SJCRH30 (cell line): Measurements from ENCODE around the gene JPH4. TPM values are rescaled to one million over a fixed set of nuclear protein-coding genes. Genes with fewer than 3 reads are reported as not detected.

Source experiments
- DNase-seq, 2 experiments: peaks; one replicate each; pipeline ENCODE4 v3.0.0-alpha.2; 2015 to 2020
- H3K27ac ChIP-seq: fragments of 250-450 bp; sonication (Bioruptor Pico); 2 replicates; pipeline ENCODE4 v1.5.1; 2020; ENCODE audit warnings: mild to moderate bottlenecking, moderate library complexity
- H3K27me3 ChIP-seq: fragments of 250-450 bp; sonication (Bioruptor Pico); 2 replicates; pipeline ENCODE4 v1.5.1; 2020; ENCODE audit warnings: mild to moderate bottlenecking, moderate library complexity
- H3K36me3 ChIP-seq: fragments of 250-450 bp; sonication (Bioruptor Pico); 2 replicates; pipeline ENCODE4 v1.5.1; 2020; ENCODE audit warnings: mild to moderate bottlenecking, moderate library complexity
- H3K4me1 ChIP-seq: fragments of 250-450 bp; sonication (Bioruptor Pico); 2 replicates; pipeline ENCODE4 v1.5.1; 2020; ENCODE audit warnings: mild to moderate bottlenecking, moderate library complexity
- H3K4me3 ChIP-seq: fragments of 250-450 bp; sonication (Bioruptor Pico); 2 replicates; pipeline ENCODE4 v1.5.1; 2020; ENCODE audit warnings: mild to moderate bottlenecking, moderate library complexity
- H3K9me3 ChIP-seq: fragments of 250-450 bp; sonication (Bioruptor Pico); replicated peaks from 2 replicates; pipeline ENCODE4 v1.5.1; 2020; ENCODE audit warnings: mild to moderate bottlenecking, moderate library complexity
- total RNA-seq: library from RNA; depleted of rRNA; stranded (reverse); fragments of >200 nt; shearing (Covaris generic); gene quantifications from 2 replicates; pipeline ENCODE4 v1.2.3, GENCODE V29; 2014; rRNA removed

The JPH4 gene
- total RNA-seq: 0.10 TPM in 2 replicates

GRCh38 chr14:23578560-23579310, at the start of gene JPH4:
Gene JPH4, minus strand, starts transcription at chr14:23578790. Its CDS starts 1,337 bp downstream, at chr14:23577453.
- Histone ChIP-seq H3K27me3 (no peaks in the 10 kb centered on the region; the same call in 1 of the 2 replicates), H3K4me3 (no peak within 1 kb of the TSS; the same call in 1 of the 2 replicates), H3K36me3 (no peaks in the 10 kb centered on the region), H3K27ac (no peak within 1 kb of the TSS), H3K4me1 (no peaks in the 10 kb centered on the region), H3K9me3 (no peaks in the 10 kb centered on the region)
- peak; percentile 70 to 76 for DNase-seq

GRCh38 chr14:23627961-23628360, 49.4 kb upstream of the JPH4 start:
- no peak for DNase-seq
- no peaks in the 10 kb centered on the region for H3K36me3 ChIP-seq
- no peak overlapping the region for H3K4me3 ChIP-seq
- H3K9me3 ChIP-seq: peaks cover 13% of the 10 kb centered on the region
- no peaks in the 10 kb centered on the region for H3K27me3 ChIP-seq
- no peaks in the 10 kb centered on the region for H3K4me1 ChIP-seq
- H3K27ac ChIP-seq: no peak overlapping the region

DNA sequence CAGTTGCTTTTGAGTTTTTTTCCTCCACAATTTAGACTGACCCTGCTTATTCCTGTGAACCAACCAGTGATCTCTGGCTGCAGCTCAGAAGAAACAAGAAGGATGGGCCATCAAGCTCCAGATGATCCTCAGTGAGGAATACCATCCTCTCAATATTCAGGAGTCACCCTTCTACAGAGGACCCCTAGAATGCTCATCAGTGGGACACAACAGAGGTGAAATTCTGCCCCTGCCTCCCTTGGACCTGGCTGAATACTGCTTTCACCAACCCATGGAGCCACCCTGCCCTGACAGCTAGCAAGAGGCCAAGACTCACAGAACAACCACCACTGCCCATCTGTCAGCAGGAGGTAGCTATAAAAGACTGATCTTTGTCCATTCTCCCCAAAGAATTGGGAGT, 48.4 kb upstream of the JPH4 start:
- H3K36me3 ChIP-seq: no peaks in the 10 kb centered on the region
- H3K4me1 ChIP-seq: no peaks in the 10 kb centered on the region
- H3K27me3 ChIP-seq: no peaks in the 10 kb centered on the region
- DNase-seq: no peak
- H3K9me3 ChIP-seq: peaks cover 13% of the 10 kb centered on the region
- H3K4me3 ChIP-seq: no peak overlapping the region
- no peak overlapping the region for H3K27ac ChIP-seq

DNA sequence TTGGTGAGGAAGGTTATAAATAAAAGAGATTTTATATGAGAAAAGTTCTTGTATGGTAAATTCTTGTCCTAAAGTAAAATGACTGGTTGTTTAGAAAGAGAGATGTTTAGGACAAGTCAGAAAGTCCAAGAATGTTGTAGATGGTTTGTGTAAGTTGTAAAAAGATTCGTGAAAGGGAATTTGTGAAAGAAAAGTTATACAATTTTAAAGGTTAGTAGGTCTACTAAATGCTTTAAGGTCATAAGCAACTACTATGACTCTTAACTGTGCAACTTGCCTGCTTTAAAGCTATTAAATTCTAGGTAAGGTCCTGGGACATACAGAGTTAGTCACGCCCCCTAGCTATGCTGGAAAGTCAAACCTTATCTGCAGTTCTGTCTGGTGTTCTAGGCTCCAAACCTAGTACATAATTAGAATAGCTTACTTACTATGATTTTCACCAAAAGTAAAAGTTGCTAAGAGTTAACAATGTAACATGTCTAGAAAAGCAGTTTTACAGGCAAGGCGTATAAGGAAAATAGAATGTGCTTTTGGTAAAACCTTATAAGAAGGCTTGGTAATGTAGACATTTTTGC, 46.3 kb upstream of the JPH4 start:
- Histone ChIP-seq H3K27ac (no peak overlapping the region), H3K27me3 (no peaks in the 10 kb centered on the region), H3K9me3 (peaks cover 13% of the 10 kb centered on the region), H3K4me1 (no peaks in the 10 kb centered on the region), H3K36me3 (no peaks in the 10 kb centered on the region), H3K4me3 (no peak overlapping the region)
- DNase-seq: no peak

DNA sequence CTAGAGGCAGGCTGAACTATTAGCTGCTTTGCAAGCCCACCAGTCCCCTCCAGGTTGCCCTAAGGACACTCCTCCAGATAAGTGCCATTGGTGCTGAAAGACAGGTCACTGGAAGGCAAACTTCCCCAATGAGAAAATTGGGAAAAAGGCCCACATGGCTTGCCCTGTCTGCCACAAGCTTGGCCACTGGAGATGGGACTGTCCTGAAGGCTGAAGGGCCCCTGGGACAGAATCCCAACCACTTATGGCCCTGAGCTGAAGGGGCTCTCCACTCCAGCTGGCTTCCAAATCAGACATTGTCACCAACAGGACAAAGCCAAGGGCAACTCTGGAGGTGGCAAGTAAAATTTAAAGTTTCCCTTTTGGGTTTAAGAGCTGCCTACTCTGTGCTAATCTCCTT, 45.4 kb upstream of the JPH4 start:
- Histone ChIP-seq H3K4me3 (no peak overlapping the region), H3K9me3 (peaks cover 13% of the 10 kb centered on the region), H3K27me3 (no peaks in the 10 kb centered on the region), H3K4me1 (no peaks in the 10 kb centered on the region), H3K36me3 (no peaks in the 10 kb centered on the region), H3K27ac (no peak overlapping the region)
- DNase-seq: no peak

DNA sequence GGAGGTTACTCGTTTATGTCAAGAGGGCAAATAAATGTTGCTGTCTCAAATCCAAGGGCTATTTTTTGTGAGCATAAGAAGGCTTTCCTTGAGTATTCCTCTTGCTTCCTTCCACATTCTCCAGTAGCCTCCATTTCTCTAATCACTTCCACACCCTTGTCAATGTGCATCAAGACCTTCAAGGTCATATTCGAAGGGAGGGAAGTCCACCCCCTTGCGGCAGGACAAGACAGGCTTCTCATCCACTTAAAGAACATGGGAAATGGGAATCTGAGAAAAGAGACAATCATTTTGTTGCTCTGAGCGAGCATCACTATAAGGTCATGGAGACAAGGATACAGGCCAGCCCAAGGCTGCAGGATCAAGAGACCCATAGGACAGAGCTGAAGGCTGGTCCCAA, 44.4 kb upstream of the JPH4 start:
- H3K4me1 ChIP-seq: no peaks in the 10 kb centered on the region
- no peaks in the 10 kb centered on the region for H3K36me3 ChIP-seq
- no peak for DNase-seq
- no peak overlapping the region for H3K4me3 ChIP-seq
- peaks cover 13% of the 10 kb centered on the region for H3K9me3 ChIP-seq
- H3K27me3 ChIP-seq: no peaks in the 10 kb centered on the region
- no peak overlapping the region for H3K27ac ChIP-seq

- Histone ChIP-seq H3K4me3 (no peak overlapping the region), H3K36me3 (no peaks in the 10 kb centered on the region), H3K27me3 (no peaks in the 10 kb centered on the region), H3K9me3 (peaks cover 13% of the 10 kb centered on the region), H3K4me1 (no peaks in the 10 kb centered on the region), H3K27ac (no peak overlapping the region)
- no peak for DNase-seq
Observed at GRCh38 chr14:23621932-23622730, 43.5 kb upstream of the JPH4 start.

GRCh38 chr14:23621204-23621931, 42.8 kb upstream of the JPH4 start:
- H3K9me3 ChIP-seq: peaks cover 13% of the 10 kb centered on the region
- H3K36me3 ChIP-seq: no peaks in the 10 kb centered on the region
- H3K4me1 ChIP-seq: no peaks in the 10 kb centered on the region
- no peak overlapping the region for H3K27ac ChIP-seq
- no peak overlapping the region for H3K4me3 ChIP-seq
- H3K27me3 ChIP-seq: no peaks in the 10 kb centered on the region
- DNase-seq: no peak

- no peak for DNase-seq
- Histone ChIP-seq H3K4me1 (no peaks in the 10 kb centered on the region), H3K27me3 (no peaks in the 10 kb centered on the region), H3K36me3 (no peaks in the 10 kb centered on the region), H3K9me3 (peaks cover 9% of the 10 kb centered on the region), H3K27ac (no peak overlapping the region), H3K4me3 (no peak overlapping the region)
Observed at GRCh38 chr14:23620177-23620702, 41.6 kb upstream of the JPH4 start.

GRCh38 chr14:23618415-23618988, 39.9 kb upstream of the JPH4 start:
- Histone ChIP-seq H3K36me3 (no peaks in the 10 kb centered on the region), H3K9me3 (no peaks in the 10 kb centered on the region), H3K4me1 (no peaks in the 10 kb centered on the region), H3K4me3 (no peak overlapping the region), H3K27ac (no peak overlapping the region), H3K27me3 (no peaks in the 10 kb centered on the region)
- DNase-seq: no peak

DNA sequence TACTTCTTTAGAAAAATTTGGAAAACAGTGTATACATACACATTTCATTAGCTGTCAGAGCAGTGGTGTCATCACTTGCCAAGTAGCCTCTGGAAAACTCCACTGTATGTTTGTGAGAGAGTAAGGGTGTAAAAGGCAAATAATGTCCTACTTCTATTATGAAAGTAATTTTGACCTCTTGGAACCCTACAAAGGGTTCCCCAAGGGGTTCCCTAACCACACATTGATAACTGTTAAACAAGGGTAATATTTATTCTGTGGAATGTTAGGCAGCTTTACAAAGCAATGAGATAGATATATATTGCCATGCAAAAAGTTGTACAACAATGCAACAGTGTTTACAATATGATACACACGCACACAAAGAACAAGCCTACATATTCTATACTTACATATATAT, 38.9 kb upstream of the JPH4 start:
- Histone ChIP-seq H3K27me3 (no peaks in the 10 kb centered on the region), H3K4me3 (no peak overlapping the region), H3K27ac (no peak overlapping the region), H3K4me1 (no peaks in the 10 kb centered on the region), H3K9me3 (no peaks in the 10 kb centered on the region), H3K36me3 (no peaks in the 10 kb centered on the region)
- DNase-seq: no peak

- Histone ChIP-seq H3K27ac (no peak overlapping the region), H3K36me3 (no peaks in the 10 kb centered on the region), H3K27me3 (0 out of 2 replicates have a peak, but pooled peaks cover under 1% of the 10 kb centered on the region), H3K4me1 (no peaks in the 10 kb centered on the region), H3K9me3 (no peaks in the 10 kb centered on the region), H3K4me3 (no peak overlapping the region)
- no peak for DNase-seq
Observed at GRCh38 chr14:23615856-23616255, 37.3 kb upstream of the JPH4 start.

GRCh38 chr14:23614395-23614828, 35.8 kb upstream of the JPH4 start:
- no peak overlapping the region for H3K4me3 ChIP-seq
- no peaks in the 10 kb centered on the region for H3K4me1 ChIP-seq
- DNase-seq: no peak
- H3K9me3 ChIP-seq: no peaks in the 10 kb centered on the region
- H3K27me3 ChIP-seq: 0 out of 2 replicates have a peak, but pooled peaks cover 2% of the 10 kb centered on the region
- no peak overlapping the region for H3K27ac ChIP-seq
- H3K36me3 ChIP-seq: no peaks in the 10 kb centered on the region
